Endodermal cell (in vitro differentiated cells): ENCODE measurements around the gene NUP42. TPM values are rescaled to one million over a fixed set of nuclear protein-coding genes. Genes with fewer than 3 reads are reported as not detected.
A peak's percentile ranks its signal among the peaks of the same experiment; 100 is the strongest.

Source experiments
- DNase-seq: peaks from one replicate; pipeline ENCODE4 v3.0.0-alpha.2; 2017
- H3K27ac ChIP-seq: 2 replicates; pipeline ENCODE4 v1.5.1; 2013; ENCODE audit warnings: mild to moderate bottlenecking, low read depth, low read length, moderate library complexity
- H3K27me3 ChIP-seq: 2 replicates; pipeline ENCODE4 v1.6.1; 2013; ENCODE audit warnings: mild to moderate bottlenecking, low read length, moderate library complexity; ENCODE audit not compliant: insufficient read depth, control insufficient read depth, poor library complexity, severe bottlenecking
- H3K36me3 ChIP-seq: 2 replicates; pipeline ENCODE4 v1.7.0; 2013; ENCODE audit warnings: mild to moderate bottlenecking, low read length, moderate library complexity; ENCODE audit not compliant: control insufficient read depth, insufficient read depth
- H3K4me1 ChIP-seq: one replicate; pipeline ENCODE4 v1.7.0; 2013; ENCODE audit warnings: low read length; ENCODE audit not compliant: control insufficient read depth, insufficient read depth
- H3K4me3 ChIP-seq: 2 replicates; pipeline ENCODE4 v1.5.1; 2013; ENCODE audit warnings: mild to moderate bottlenecking, low read length, moderate library complexity
- H3K9ac ChIP-seq: 2 replicates; pipeline ENCODE4 v1.6.1; 2013; ENCODE audit warnings: mild to moderate bottlenecking, low read length, moderate library complexity; ENCODE audit not compliant: poor library complexity, severe bottlenecking; ENCODE audit errors: extremely low read depth
- H3K9me3 ChIP-seq: 2 replicates; pipeline ENCODE4 v1.6.1; 2013; ENCODE audit warnings: mild to moderate bottlenecking, low read length, moderate library complexity; ENCODE audit not compliant: control insufficient read depth
- H3K27ac Mint-ChIP-seq: 2 replicates; pipeline ENCODE4 v1.8.0; 2020; ENCODE audit warnings: mixed read lengths
- H3K27me3 Mint-ChIP-seq: 2 replicates; pipeline ENCODE4 v1.8.0; 2021; ENCODE audit warnings: mild to moderate bottlenecking, mixed read lengths; ENCODE audit not compliant: insufficient read depth
- H3K36me3 Mint-ChIP-seq: 2 replicates; pipeline ENCODE4 v1.8.0; 2020; ENCODE audit warnings: low read depth, mixed read lengths
- H3K4me1 Mint-ChIP-seq: 2 replicates; pipeline ENCODE4 v1.8.0; 2020; ENCODE audit warnings: mixed read lengths
- H3K4me3 Mint-ChIP-seq: 2 replicates; pipeline ENCODE4 v1.8.0; 2020; ENCODE audit warnings: mild to moderate bottlenecking, moderate library complexity, mixed read lengths
- H3K9me3 Mint-ChIP-seq: 2 replicates; pipeline ENCODE4 v1.8.0; 2020; ENCODE audit warnings: mild to moderate bottlenecking, mixed read lengths
- WGBS, 2 experiments: methylation state at CpG; one replicate each; pipeline versions ENCODE4 v1.1.5 to v1.1.7; 2013; ENCODE audit warnings: missing lambda C conversion rate in 2 of 2, mixed read lengths in 1 of 2; ENCODE audit not compliant: insufficient coverage in 1 of 2, insufficient read length in 1 of 2; 5-methylcytosine and 5-hydroxymethylcytosine counted together
- total RNA-seq, 2 donors: library from RNA; stranded (reverse); fragmentation: NEBNext Ultra II Directional in 1 of 2; extraction: Animal tissue kit (Norgen Biotek cat#: 25700) in 1 of 2; gene quantifications; 2 replicates in 1 of 2; 3 replicates in 1 of 2; pipeline ENCODE4 v1.2.1, GENCODE V29; 2021
- TF ChIP-seq, protein P1 (sequence below): fragments of 200-600 bp; sonication (generic); conservative IDR thresholded peaks from 2 replicates; pipeline ENCODE4 v1.5.0; 2021; ENCODE audit warnings: antibody characterized with exemption, mild to moderate bottlenecking

Gene NUP42
- total RNA-seq, 2 donors from 2014 or later = 26.3 to 31.3 TPM

DNA sequence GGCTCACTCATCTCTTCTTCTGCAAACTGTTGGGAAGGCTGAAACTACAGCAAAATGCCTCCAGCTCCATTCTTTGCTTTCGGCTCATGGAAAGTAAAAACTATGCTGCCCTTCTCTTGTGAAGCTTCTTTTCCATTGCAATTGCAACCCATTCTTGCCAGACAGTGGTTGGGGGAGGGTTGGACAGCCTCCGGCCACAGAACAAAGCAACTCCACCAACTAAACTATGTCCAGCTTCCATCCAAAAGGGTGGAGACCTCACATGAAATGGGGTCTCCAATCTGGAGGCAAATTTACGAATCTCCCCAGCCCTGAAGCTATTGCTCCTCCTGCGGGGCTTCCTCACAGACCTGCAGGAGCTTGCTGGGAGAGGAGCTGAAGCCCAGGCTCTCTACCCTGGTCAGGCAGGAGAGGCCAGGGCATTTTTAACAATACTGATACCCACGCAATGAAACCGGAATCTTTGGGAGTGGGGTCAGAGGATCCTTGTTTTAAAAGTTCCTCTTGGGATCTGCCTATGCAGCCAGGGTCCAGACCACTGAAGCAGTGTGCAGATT, 65.3 kb downstream of the NUP42 start:
- 90 to 91% methylated on average over 4 to 6 of the region's 6 CpGs for WGBS, 2 experiments
- Mint-ChIP-seq H3K4me1 (peaks cover 7% of the 10 kb centered on the region), H3K9me3 (peaks cover 5% of the 10 kb centered on the region), H3K27ac (no peak overlapping the region), H3K27me3 (peaks cover 50% of the 10 kb centered on the region), H3K4me3 (peak overlapping the region; percentile 58), H3K36me3 (no peaks in the 10 kb centered on the region)
- TF ChIP-seq, protein P1, sequence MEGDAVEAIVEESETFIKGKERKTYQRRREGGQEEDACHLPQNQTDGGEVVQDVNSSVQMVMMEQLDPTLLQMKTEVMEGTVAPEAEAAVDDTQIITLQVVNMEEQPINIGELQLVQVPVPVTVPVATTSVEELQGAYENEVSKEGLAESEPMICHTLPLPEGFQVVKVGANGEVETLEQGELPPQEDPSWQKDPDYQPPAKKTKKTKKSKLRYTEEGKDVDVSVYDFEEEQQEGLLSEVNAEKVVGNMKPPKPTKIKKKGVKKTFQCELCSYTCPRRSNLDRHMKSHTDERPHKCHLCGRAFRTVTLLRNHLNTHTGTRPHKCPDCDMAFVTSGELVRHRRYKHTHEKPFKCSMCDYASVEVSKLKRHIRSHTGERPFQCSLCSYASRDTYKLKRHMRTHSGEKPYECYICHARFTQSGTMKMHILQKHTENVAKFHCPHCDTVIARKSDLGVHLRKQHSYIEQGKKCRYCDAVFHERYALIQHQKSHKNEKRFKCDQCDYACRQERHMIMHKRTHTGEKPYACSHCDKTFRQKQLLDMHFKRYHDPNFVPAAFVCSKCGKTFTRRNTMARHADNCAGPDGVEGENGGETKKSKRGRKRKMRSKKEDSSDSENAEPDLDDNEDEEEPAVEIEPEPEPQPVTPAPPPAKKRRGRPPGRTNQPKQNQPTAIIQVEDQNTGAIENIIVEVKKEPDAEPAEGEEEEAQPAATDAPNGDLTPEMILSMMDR = no peak
- H3K36me3 ChIP-seq = no peaks in the 10 kb centered on the region
- H3K4me3 ChIP-seq = no peak overlapping the region
- peaks cover 9% of the 10 kb centered on the region for H3K27me3 ChIP-seq
- no peak for DNase-seq
- no peak overlapping the region for H3K27ac ChIP-seq
- H3K9me3 ChIP-seq = peaks cover 6% of the 10 kb centered on the region
- H3K9ac ChIP-seq = no peak overlapping the region
- no peaks in the 10 kb centered on the region for H3K4me1 ChIP-seq

- TF ChIP-seq, protein P1 = no peak
- Histone ChIP-seq H3K9me3 (peaks cover 6% of the 10 kb centered on the region), H3K27ac (no peak overlapping the region), H3K27me3 (peaks cover 9% of the 10 kb centered on the region), H3K4me1 (no peaks in the 10 kb centered on the region), H3K4me3 (no peak overlapping the region), H3K9ac (no peak overlapping the region), H3K36me3 (no peaks in the 10 kb centered on the region)
- Mint-ChIP-seq H3K27me3 (peaks cover 55% of the 10 kb centered on the region), H3K27ac (no peak overlapping the region), H3K4me3 (peak overlapping the region; percentile 58), H3K4me1 (peaks cover 7% of the 10 kb centered on the region), H3K9me3 (peaks cover 5% of the 10 kb centered on the region), H3K36me3 (no peaks in the 10 kb centered on the region)
- 79 to 90% methylated on average over 44 to 53 of the region's 53 CpGs for WGBS, 2 experiments
- peak; percentile 76 for DNase-seq
These were observed 65.9 kb downstream of the NUP42 start for GRCh38 chr7:23247603-23248335.

- Mint-ChIP-seq H3K27ac (no peak overlapping the region), H3K9me3 (peaks cover 5% of the 10 kb centered on the region), H3K4me3 (no peak overlapping the region), H3K36me3 (no peaks in the 10 kb centered on the region), H3K4me1 (peaks cover 7% of the 10 kb centered on the region), H3K27me3 (peaks cover 60% of the 10 kb centered on the region)
- Histone ChIP-seq H3K27me3 (peaks cover 9% of the 10 kb centered on the region), H3K9me3 (peaks cover 6% of the 10 kb centered on the region), H3K4me3 (no peak overlapping the region), H3K36me3 (no peaks in the 10 kb centered on the region), H3K9ac (no peak overlapping the region), H3K4me1 (no peaks in the 10 kb centered on the region), H3K27ac (no peak overlapping the region)
- DNase-seq = no peak
- TF ChIP-seq, protein P1 = no peak
These were observed 67.6 kb downstream of the NUP42 start for GRCh38 chr7:23249486-23249885.

Other genes starting within 250 kb of the NUP42 start
- 100 to 1,000 TPM in 1 of 2 donors, 10 to 100 TPM in 1; 92.1 to 138 TPM for gene HYCC1, start 167.9 kb upstream of the NUP42 start, total RNA-seq
- 10 to 100 TPM; 37.5 to 54.6 TPM for gene KLHL7, start 76.3 kb upstream of the NUP42 start, total RNA-seq
- 1 to 10 TPM in 1 of 2 donors, under 1 TPM in 1; 0.99 to 1.1 TPM for gene GPNMB, start 64.7 kb downstream of the NUP42 start, total RNA-seq
- 10 to 100 TPM; 73.5 to 87.4 TPM for gene MALSU1, start 117.3 kb downstream of the NUP42 start, total RNA-seq